ENCODE data around the gene NDUFS7.

Gene NDUFS7

GRCh38 chr19:1383312-1384084, at the start of gene NDUFS7:
Gene NDUFS7 (plus strand): TSS chr19:1383907. CDS start chr19:1383927, 20 bp downstream.
- DNase-seq (ENCODE audit: low spot score), result peak; percentile 87

DNA sequence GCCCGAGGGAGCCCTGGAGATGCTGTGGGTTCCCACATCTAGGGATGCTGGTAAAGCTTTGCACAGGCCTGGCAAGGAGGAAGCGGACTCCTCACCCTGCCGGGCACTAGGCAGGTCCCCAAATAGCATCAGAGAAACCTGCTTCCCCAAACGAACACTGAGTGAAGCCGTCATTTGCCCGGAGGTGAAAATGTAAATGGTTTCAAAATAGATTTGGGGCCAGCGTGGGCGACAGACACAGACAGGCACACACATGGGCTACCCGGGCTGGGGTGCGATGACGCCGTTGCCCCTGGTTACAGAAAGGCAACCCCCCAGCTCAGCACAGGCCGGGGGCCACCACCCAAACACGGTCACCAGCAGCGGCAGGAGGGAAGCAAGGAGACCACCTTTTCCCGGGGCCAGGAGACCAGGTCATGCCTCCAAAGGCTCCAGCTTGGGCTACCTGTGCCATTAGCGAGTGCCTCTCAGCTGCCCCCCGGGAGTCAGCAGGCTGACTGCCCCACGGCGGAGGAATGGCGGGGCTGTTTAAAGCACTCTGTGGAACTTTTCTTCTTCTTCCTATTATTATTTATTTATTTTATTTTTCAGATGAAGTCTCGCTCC, 47.5 kb upstream of the NDUFS7 start:
- DNase-seq (ENCODE audit: low spot score), result peak; percentile 64

DNA sequence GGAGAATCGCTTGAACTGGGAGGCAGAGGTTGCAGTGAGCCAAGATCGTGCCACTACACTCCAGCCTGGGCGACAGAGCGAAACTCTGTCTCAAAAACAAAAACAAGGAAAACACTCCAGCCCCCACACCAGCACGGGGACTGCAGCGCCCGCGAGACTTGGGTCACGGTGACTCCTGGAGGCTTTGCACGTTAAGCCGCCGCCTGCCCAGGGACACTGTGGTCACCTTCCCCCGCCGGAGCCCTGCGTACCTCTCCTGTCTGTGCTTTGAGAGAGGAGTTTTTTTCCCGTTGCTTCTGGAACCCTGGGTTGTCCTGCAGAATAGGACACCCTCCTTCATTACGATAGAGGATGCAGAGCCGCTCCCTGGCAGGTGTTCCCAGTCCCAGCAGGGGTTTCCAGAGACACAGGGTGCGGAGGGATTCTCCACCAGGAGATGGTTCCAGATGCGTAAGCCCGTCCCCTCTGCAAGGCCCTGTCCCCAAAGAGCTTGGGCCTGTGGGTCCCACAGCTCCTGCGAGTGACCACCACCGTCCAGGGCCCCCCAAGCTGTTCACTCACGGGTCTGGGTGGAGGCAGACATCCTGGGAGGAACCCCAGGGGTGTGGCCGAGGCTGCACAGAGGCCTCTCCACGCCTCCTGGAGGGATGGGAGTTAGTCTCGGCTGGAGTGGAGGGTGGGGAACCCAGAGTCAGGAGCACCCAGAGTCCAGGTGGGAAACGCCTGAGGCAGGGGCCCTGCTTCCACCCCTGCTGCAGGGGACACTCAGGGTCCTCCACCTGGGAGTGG, 42.8 kb upstream of the NDUFS7 start:
- DNase-seq (ENCODE audit: low spot score), result no peak

DNA sequence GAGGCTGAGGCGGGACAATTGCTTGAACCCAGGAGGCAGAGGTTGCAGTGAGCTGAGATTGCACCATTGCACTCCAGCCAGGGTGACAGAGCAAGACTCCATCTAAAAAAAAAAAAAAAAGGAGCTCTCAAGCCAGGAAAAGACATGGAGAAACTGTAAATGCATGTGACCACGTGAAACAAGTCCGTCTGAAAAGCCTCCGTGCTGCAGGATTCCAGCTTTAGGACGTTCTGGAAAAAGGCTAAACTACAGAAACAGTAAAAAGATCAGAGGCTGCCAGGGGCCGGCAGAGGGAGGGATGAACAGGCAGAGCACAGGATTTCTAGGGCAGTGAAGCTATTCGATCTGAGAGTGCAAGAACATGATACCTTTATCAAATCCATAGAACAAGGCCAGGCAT, 40.7 kb upstream of the NDUFS7 start:
- DNase-seq (ENCODE audit: low spot score), result no peak

DNA sequence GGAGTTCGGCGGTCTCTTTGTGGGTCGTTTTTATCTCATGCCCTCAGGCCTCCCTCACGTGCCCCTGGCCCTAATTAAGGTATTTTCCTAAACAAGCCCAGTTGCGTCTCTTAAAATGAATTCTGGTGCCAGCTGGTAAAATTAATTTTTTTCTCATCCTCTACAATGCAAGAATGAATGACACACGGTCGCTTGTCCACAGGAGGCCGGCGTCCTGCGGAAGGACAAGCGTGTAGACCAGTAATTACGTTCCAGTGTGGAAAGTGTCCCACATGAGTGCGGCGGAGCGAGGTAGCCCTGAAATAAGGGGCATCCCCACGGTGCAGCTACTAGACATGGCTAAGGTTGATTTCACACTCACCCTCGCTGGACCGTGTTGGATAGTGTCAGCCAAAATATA, 34.5 kb upstream of the NDUFS7 start:
- DNase-seq (ENCODE audit: low spot score), result no peak

DNA sequence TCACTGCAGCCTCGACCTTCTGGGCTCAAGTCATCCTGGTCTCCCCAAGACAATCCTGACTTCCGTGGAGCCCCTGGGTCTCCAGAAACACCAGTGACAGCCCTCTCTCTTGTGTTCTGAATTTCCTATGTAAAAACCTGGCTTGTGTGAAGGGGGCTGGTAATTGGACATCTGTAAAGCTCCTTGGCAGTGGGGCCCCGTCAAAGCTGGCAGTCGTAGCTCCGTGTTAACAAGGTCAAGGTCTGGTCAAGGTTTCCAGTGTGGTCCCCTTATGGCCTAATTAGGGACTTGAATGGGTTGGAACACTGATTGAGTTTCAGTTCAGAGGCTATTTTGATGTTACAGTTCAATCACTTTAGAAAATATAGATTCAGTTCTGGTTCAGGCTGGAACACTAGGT, 32.8 kb upstream of the NDUFS7 start:
- DNase-seq (ENCODE audit: low spot score), result no peak

DNA sequence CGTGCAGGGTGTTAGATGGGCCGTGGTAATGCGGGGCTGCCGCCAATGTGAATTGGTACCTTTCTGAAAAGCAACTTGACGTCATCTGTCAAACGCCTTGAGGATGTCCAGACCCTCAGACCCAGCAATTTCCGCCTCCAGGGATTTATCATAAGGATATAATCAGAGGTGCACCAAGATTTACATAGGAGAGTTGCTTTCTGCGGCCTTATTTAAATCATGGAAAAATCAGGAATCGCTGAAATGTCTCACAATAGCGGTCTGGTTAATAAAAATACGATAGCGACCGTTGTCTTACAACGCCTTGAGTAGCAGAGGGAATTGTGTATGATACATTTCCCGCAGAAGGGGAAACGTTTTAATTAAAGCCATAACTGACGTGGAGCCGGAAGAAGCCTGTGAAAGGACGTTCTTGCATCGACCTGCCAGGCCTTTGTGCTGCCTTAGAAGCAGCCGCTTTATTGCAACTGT, 32.3 kb upstream of the NDUFS7 start:
- DNase-seq (ENCODE audit: low spot score), result no peak

DNA sequence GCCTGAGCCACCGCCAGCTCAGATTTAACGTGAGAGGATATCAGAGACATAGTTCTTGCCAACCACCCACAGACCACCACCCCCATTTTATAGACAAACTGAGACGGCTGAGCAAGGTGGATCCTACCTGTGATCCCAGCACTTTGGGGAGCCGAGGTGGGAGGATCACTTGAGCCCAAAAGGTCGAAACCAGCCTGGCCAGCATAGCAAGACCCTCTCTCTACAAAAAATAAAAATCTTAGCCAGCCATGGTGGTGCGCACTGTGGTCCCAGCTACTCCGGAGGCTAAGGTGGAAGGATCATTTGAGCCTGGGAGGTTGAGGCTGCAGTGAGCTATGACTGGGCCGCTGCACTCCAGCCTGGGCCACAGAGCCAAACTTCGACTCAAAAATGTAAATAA, 30.6 kb upstream of the NDUFS7 start:
- no peak for DNase-seq (ENCODE audit: low spot score)

DNA sequence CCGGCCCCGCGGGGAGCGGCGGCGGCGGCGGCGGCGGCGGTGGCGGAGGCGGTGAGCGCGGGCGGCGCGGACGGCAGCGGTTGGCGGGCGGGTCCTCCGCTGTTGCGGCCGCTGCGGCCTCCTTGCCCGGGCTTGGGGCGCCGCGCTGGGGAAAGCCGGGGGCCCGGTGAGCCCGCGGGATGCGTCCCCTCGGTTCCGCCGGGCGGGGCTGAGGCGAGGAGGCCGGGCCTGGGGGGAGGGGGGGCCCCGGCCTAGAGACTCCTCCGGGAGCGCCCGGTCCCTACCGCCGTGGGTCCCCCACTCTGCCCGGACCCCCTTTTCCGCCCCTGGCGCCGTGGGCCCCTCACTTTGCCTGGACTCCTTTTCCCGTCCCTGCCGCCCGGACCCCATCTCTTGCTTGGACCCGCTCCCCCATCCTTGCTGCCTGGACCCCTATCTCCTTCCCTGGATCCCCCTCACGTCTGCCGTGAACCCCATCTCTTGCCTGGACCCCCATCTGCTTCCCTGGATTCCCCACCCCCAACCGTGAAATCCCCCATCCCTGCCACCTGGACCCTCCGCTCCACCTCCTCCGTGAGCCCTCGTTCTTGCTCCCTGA, 28.6 kb upstream of the NDUFS7 start:
- no peak for DNase-seq (ENCODE audit: low spot score)

GRCh38 chr19:1355568-1356507, 27.9 kb upstream of the NDUFS7 start:
- DNase-seq (ENCODE audit: low spot score), result no peak

- DNase-seq (ENCODE audit: low spot score), result no peak
Observed at GRCh38 chr19:1356508-1356865, 27.2 kb upstream of the NDUFS7 start.

GRCh38 chr19:1357531-1358109, 26.1 kb upstream of the NDUFS7 start:
- DNase-seq (ENCODE audit: low spot score), result no peak

GRCh38 chr19:1360126-1360817, 23.4 kb upstream of the NDUFS7 start:
- DNase-seq (ENCODE audit: low spot score), result no peak

DNA sequence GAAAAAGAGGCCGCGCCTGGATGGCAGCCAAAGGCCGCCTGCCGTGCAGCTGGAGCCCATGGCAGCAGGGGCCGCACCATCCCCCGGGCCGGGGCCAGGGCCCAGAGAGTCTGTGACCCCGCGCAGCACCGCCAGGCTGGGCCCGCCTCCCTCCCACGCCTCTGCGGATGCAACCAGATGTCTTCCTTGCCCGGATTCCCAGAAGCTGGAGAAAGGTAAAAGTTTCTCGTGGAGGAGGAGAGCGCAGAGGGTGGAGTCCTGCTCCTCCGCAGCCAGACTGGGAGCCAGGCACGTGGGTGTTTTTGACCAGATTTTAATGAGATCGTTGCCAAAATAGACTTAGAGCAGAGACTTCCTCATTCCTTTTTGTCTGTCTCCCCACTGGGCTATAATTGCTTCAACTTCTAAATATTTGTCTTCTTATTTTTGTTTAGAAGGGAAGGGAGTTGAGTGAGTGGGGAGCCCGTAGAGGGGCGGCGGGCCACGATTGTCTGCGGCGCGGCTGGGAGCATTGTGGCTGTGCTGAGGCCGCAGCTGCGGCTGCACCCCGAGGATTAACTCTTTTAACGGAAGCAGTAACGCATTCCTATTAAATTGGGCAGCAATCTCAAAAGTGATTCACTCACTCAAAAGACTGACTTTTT, 22.8 kb upstream of the NDUFS7 start:
- DNase-seq (ENCODE audit: low spot score), result no peak

GRCh38 chr19:1361601-1362386, 21.9 kb upstream of the NDUFS7 start:
- DNase-seq (ENCODE audit: low spot score), result no peak

GRCh38 chr19:1362387-1363257, 21.1 kb upstream of the NDUFS7 start:
- no peak for DNase-seq (ENCODE audit: low spot score)

DNA sequence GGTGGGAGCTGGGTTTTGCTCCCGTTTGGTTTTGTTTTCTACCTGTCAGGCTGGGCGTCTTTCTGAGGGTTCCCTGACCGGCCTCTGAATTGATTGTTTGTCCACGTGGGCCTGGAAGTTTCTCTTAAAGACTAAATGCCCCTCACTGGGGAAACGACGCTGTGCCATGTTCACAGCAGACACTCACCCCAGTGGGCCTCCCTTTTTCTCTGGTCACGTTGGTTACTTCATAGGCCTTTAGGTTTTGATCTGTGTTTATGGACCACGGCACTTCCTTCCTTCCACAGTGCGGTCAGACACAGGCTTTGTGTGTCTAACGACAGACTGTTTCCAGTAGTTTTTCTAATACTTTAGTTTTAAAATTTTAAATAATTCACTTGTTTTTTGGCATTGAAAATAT, 20.1 kb upstream of the NDUFS7 start:
- no peak for DNase-seq (ENCODE audit: low spot score)

DNA sequence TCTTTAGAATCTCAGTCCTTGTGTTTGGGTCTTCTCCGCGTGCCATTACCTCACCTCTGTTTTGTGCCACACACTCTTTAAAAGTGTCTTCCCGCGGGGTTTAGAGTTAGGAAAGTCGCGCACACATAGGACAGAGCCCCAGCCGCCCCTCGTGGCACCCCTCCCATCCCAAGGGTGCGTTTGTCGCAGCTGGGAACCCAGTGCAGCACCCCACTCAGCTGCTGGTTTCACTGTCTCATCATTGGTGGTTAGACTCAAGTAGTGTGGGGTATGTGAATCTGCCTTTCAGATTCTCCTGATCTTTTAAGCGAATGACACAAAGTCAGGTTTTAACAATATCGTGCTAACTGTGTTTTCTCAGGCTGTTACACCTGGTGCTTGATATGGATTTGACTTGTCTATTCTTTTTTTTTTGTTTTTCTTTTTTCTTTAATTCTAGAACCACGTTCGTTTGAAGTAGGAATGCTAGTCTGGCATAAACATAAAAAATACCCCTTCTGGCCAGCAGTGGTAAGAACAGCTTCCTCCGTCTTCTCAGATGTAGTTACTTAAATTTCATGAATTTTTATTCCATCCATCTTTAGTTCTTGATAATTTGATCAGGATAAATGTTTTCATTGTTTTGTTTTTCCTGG, 19.5 kb upstream of the NDUFS7 start:
- DNase-seq (ENCODE audit: low spot score), result peak; percentile 29
